HepG2 (cell line): Measurements from ENCODE around the gene SLC38A3. TPM values are rescaled to one million over a fixed set of nuclear protein-coding genes. Genes with fewer than 3 reads are reported as not detected.

Experiments used
- AFF4 ChIP-seq: sonication (generic); formaldehyde crosslinking; IDR thresholded peaks from 2 replicates; pipeline ENCODE4 v1.4.0; 2020; ENCODE audit warnings: missing genetic modification reagents
- AKNA ChIP-seq: sonication (generic); formaldehyde crosslinking; IDR thresholded peaks from 2 replicates; pipeline ENCODE4 v1.4.0; 2020; ENCODE audit warnings: missing genetic modification reagents, borderline replicate concordance
- CAMTA2 ChIP-seq: sonication (generic); formaldehyde crosslinking; IDR thresholded peaks from 2 replicates; pipeline ENCODE4 v1.4.0; 2020; ENCODE audit warnings: mild to moderate bottlenecking, missing genetic modification reagents, borderline replicate concordance
- GABPA ChIP-seq, 2 experiments: IDR thresholded peaks; 2 replicates each; pipeline ENCODE4 v1.6.1; 2011 to 2016; ENCODE audit warnings: low read depth in 2 of 2, low read length in 1 of 2, missing biosample characterization in 1 of 2, missing genetic modification characterization in 1 of 2
- HNRNPH1 ChIP-seq: fragments of 200-400 bp; formaldehyde crosslinking; optimal IDR thresholded peaks from 2 replicates; pipeline ENCODE3; 2017; ENCODE audit warnings: mild to moderate bottlenecking, low read depth, low read length
- ISX ChIP-seq: sonication (generic); formaldehyde crosslinking; conservative IDR thresholded peaks from 2 replicates; pipeline ENCODE4 v1.5.0; 2020; ENCODE audit warnings: missing genetic modification reagents
- MED1 ChIP-seq: sonication (generic); formaldehyde crosslinking; IDR thresholded peaks from 2 replicates; pipeline ENCODE4 v1.4.0; 2020; ENCODE audit warnings: missing genetic modification reagents
- MYPOP ChIP-seq: sonication (generic); formaldehyde crosslinking; IDR thresholded peaks from 2 replicates; pipeline ENCODE4 v1.8.1; 2023; ENCODE audit warnings: mild to moderate bottlenecking, moderate library complexity, missing genetic modification reagents
- RNF219 ChIP-seq: sonication (generic); formaldehyde crosslinking; IDR thresholded peaks from 2 replicates; pipeline ENCODE4 v1.5.0; 2020; ENCODE audit warnings: mild to moderate bottlenecking, missing genetic modification reagents
- SKIL ChIP-seq: sonication (generic); formaldehyde crosslinking; IDR thresholded peaks from 2 replicates; pipeline ENCODE4 v1.8.0; 2022; ENCODE audit warnings: missing genetic modification reagents, mild to moderate bottlenecking, moderate library complexity, borderline replicate concordance
- SMC3 ChIP-seq: IDR thresholded peaks from 2 replicates; pipeline ENCODE4 v1.6.1; 2011; ENCODE audit warnings: low read length, improper control_type of control experiment
- SRSF1 ChIP-seq: fragments of 200-400 bp; formaldehyde crosslinking; optimal IDR thresholded peaks from 2 replicates; pipeline ENCODE3; 2017; ENCODE audit warnings: mild to moderate bottlenecking, low read depth, low read length, moderate library complexity
- ZC3H13 ChIP-seq: sonication (generic); formaldehyde crosslinking; IDR thresholded peaks from 2 replicates; pipeline ENCODE4 v1.8.1; 2023; ENCODE audit warnings: mild to moderate bottlenecking, missing genetic modification reagents, moderate library complexity
- ZNF264 ChIP-seq: sonication (generic); formaldehyde crosslinking; IDR thresholded peaks from 2 replicates; pipeline ENCODE4 v1.4.0; 2020; ENCODE audit warnings: missing genetic modification reagents
- ZNF672 ChIP-seq: sonication (generic); formaldehyde crosslinking; IDR thresholded peaks from 2 replicates; pipeline ENCODE4 v1.8.1; 2022; ENCODE audit warnings: missing genetic modification reagents
- polyA plus RNA-seq, 8 experiments: library from polyadenylated mRNA; depleted of rRNA in 3 of 8; stranded (reverse) in 7 of 8; unstranded in 1 of 8; fragments of >200 nt; fragmentation: Illumina TruSeq in 4 of 8; extraction: Trizol in 4 of 8; gene quantifications; 2 replicates each; pipeline versions ENCODE4 v1.2.1 to v1.2.3, GENCODE V29; 2011 to 2016; ENCODE audit warnings: low read depth in 4 of 8, missing spikeins in 1 of 8, mixed read lengths in 1 of 8; ENCODE audit not compliant: insufficient read depth in 1 of 8
- total RNA-seq, 5 experiments: library from RNA; depleted of rRNA; stranded (reverse); fragments of >200 nt; fragmentation: Illumina TruSeq; extraction: Trizol; gene quantifications; 2 replicates each; pipeline ENCODE4 v1.2.3, GENCODE V29; 2016; ENCODE audit warnings: low read depth in 1 of 5

SLC38A3 gene
- total and polyA plus RNA-seq, 2 of the 13 experiments (the other 11 are each of a cell fraction or from before 2014, with no cell fraction given), result 29.8 to 164 TPM

GRCh38 chr3:50221051-50221410 is 16.0 kb downstream of the SLC38A3 start (continued):
- no peak for TF ChIP-seq AFF4 (CRISPR knock-in tag)
- TF ChIP-seq ISX (CRISPR knock-in tag), result no peak
- TF ChIP-seq RNF219 (CRISPR knock-in tag), result no peak
- no peak for TF ChIP-seq SMC3
- TF ChIP-seq ZNF264 (CRISPR knock-in tag), result no peak
- TF ChIP-seq GABPA (IDR thresholded peaks at IDR 0.05; ENCODE audit: low read depth, low read length), result no peak
- peak; percentile 41; the same call in 1 of the 2 replicates for TF ChIP-seq GABPA (CRISPR knock-in tag; IDR thresholded peaks at IDR 0.05; ENCODE audit: low read depth)
- 0 out of 2 replicates have a peak, but pooled peaks have one; percentile 34 for TF ChIP-seq SKIL
- no peak for TF ChIP-seq ZNF672 (CRISPR knock-in tag)
- TF ChIP-seq MYPOP, result no peak
- no peak for TF ChIP-seq HNRNPH1
- peak; percentile 50 for TF ChIP-seq SRSF1
- no peak for TF ChIP-seq CAMTA2 (CRISPR knock-in tag)
- TF ChIP-seq AKNA (CRISPR knock-in tag), result no peak
- TF ChIP-seq ZC3H13, result peak; percentile 35; the same call in 1 of the 2 replicates
- 0 out of 2 replicates have a peak, but pooled peaks have one; percentile 6 for TF ChIP-seq MED1 (CRISPR knock-in tag)
